K562 (cell line): ENCODE data around the gene SRL. TPM values are rescaled to one million over a fixed set of nuclear protein-coding genes. Genes with fewer than 3 reads are reported as not detected.
"Not testable (repeated sequence)": the region's sequence is repeated elsewhere in the genome, so short reads cannot be mapped to it uniquely, and the experiment has no call there.

Source experiments
- ADNP ChIP-seq: fragments of 200-800 bp; sonication (Bioruptor generic); IDR thresholded peaks from 2 replicates; pipeline ENCODE4 v1.6.1; 2016; ENCODE audit warnings: missing genetic modification characterization, missing compliant biosample characterization
- BCOR ChIP-seq: fragments of 450-650 bp; IDR thresholded peaks from 2 replicates; pipeline ENCODE4 v1.6.1; 2016
- BRD4 ChIP-seq: fragments of 200-600 bp; sonication (generic); IDR thresholded peaks from 2 replicates; pipeline ENCODE4 v1.6.1; 2017; ENCODE audit warnings: inconsistent platforms
- CC2D1A ChIP-seq: fragments of 450-650 bp; IDR thresholded peaks from 2 replicates; pipeline ENCODE4 v1.6.1; 2017; ENCODE audit warnings: mild to moderate bottlenecking
- CHD4 ChIP-seq: fragments of 200-600 bp; sonication (generic); IDR thresholded peaks from 3 replicates; pipeline ENCODE4 v1.6.1; 2012; ENCODE audit warnings: low read depth, mild to moderate bottlenecking, mixed read lengths, low read length, inconsistent platforms; ENCODE audit not compliant: insufficient read depth, insufficient replicate concordance, poor library complexity, severe bottlenecking
- CREB1 ChIP-seq, 2 experiments: sonication (generic) in 1 of 2; formaldehyde crosslinking in 1 of 2; IDR thresholded peaks; 2 replicates each; pipeline versions ENCODE4 v1.6.1 to v1.8.0; 2012 to 2022; ENCODE audit warnings: inconsistent platforms in 1 of 2, mild to moderate bottlenecking in 1 of 2, missing genetic modification reagents in 1 of 2, moderate library complexity in 1 of 2
- HDAC2 ChIP-seq: fragments of 450-650 bp; IDR thresholded peaks from 2 replicates; pipeline ENCODE4 v1.6.1; 2016; ENCODE audit warnings: mild to moderate bottlenecking
- SNIP1 ChIP-seq: fragments of 450-650 bp; IDR thresholded peaks from 2 replicates; pipeline ENCODE4 v1.7.1; 2017; ENCODE audit warnings: low read depth, mild to moderate bottlenecking
- TCF7 ChIP-seq: sonication (generic); IDR thresholded peaks from 2 replicates; pipeline ENCODE4 v1.6.1; 2016; ENCODE audit warnings: antibody characterized with exemption, borderline replicate concordance
- polyA plus RNA-seq, 8 experiments: library from polyadenylated mRNA; depleted of rRNA in 4 of 8; stranded (reverse) in 5 of 8; unstranded in 3 of 8; fragments of >200 nt; fragmentation: Nextera tagmentation in 2 of 8; fragmentation: Illumina TruSeq in 1 of 8; extraction: Ambion mirVana in 2 of 8; extraction: Trizol in 1 of 8; gene quantifications; 2 replicates each; pipeline versions ENCODE4 v1.2.1 to v1.2.3, GENCODE V29; 2011 to 2014; ENCODE audit warnings: inconsistent platforms in 1 of 8, missing spikeins in 1 of 8
- total RNA-seq, 7 experiments: library from RNA; depleted of rRNA in 6 of 7; stranded (reverse); fragments of >200 nt in 6 of 7; fragmentation: Illumina TruSeq in 2 of 7; extraction: Trizol in 2 of 7; gene quantifications; 2 replicates each; pipeline versions ENCODE4 v1.2.1 to v1.2.3, GENCODE V29; 2011 to 2021; ENCODE audit warnings: low replicate concordance in 1 of 7
- TF ChIP-seq, protein P1 (sequence below), 2 experiments: fragments of 450-650 bp in 1 of 2; IDR thresholded peaks; 2 replicates each; pipeline ENCODE4 v1.6.1; 2011 to 2017; ENCODE audit warnings: low read depth in 2 of 2, antibody characterized with exemption in 1 of 2, borderline replicate concordance in 1 of 2, low read length in 1 of 2, mild to moderate bottlenecking in 1 of 2, mixed read lengths in 1 of 2; ENCODE audit not compliant: control insufficient read depth in 1 of 2
- TF ChIP-seq, protein P2 (sequence below): fragments of 450-650 bp; IDR thresholded peaks from 2 replicates; pipeline ENCODE4 v1.6.1; 2016; ENCODE audit warnings: mild to moderate bottlenecking
- TF ChIP-seq, protein P3 (sequence below), 2 experiments: fragments of 450-650 bp in 1 of 2; sonication (generic) in 1 of 2; formaldehyde crosslinking in 1 of 2; IDR thresholded peaks; 2 replicates each; pipeline versions ENCODE4 v1.7.1 to v1.9.0; 2016 to 2022; ENCODE audit warnings: inconsistent platforms in 1 of 2, mild to moderate bottlenecking in 1 of 2, missing genetic modification reagents in 1 of 2

The SRL gene
- total and polyA plus RNA-seq, 9 of the 15 experiments (the other 6 are each of a cell fraction or from before 2014, with no cell fraction given) = 0.01 TPM; not detected in 8

DNA sequence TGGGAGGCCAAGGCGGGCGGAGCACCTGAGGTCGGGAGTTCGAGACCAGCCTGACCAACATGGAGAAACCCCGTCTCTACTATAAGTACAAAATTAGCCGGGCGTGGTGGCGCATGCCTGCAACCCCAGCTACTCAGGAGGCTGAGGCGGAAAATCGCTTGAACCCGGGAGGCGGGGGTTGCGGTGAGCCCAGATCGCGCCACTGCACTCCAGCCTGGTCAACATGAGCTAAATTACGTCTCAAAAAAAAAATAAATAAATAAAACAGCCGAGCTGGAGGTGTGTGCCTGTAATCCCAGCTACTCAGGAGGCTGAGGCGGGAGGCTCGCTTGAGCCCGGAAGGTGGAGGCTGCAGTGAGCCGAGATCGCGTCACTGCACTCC, 11.1 kb upstream of the SRL start (continued):
- TF ChIP-seq, protein P1, sequence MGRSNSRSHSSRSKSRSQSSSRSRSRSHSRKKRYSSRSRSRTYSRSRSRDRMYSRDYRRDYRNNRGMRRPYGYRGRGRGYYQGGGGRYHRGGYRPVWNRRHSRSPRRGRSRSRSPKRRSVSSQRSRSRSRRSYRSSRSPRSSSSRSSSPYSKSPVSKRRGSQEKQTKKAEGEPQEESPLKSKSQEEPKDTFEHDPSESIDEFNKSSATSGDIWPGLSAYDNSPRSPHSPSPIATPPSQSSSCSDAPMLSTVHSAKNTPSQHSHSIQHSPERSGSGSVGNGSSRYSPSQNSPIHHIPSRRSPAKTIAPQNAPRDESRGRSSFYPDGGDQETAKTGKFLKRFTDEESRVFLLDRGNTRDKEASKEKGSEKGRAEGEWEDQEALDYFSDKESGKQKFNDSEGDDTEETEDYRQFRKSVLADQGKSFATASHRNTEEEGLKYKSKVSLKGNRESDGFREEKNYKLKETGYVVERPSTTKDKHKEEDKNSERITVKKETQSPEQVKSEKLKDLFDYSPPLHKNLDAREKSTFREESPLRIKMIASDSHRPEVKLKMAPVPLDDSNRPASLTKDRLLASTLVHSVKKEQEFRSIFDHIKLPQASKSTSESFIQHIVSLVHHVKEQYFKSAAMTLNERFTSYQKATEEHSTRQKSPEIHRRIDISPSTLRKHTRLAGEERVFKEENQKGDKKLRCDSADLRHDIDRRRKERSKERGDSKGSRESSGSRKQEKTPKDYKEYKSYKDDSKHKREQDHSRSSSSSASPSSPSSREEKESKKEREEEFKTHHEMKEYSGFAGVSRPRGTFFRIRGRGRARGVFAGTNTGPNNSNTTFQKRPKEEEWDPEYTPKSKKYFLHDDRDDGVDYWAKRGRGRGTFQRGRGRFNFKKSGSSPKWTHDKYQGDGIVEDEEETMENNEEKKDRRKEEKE (IDR thresholded peaks at IDR 0.05; ENCODE audit: borderline replicate concordance in 1 of 2, control insufficient read depth in 1 of 2, low read depth in 2 of 2, low read length in 1 of 2) = 0 out of 4 replicates have a peak, but pooled peaks of 1 of the 2 experiments have one; percentile 39
- TF ChIP-seq SNIP1 (peak; percentile 82), CC2D1A (peak; percentile 74; the same call in 1 of the 2 replicates), CHD4 (peak; percentile 37), BCOR (peak; percentile 98), CREB1 (CRISPR knock-in tag; IDR thresholded peaks at IDR 0.05) (peak; percentile 59; the same call in 1 of the 2 replicates), BRD4 (peak; percentile 38; the same call in 1 of the 2 replicates), ADNP (tag) (peak; percentile 93), HDAC2 (peak; percentile 91; the same call in 1 of the 2 replicates), TCF7 (0 out of 2 replicates have a peak, but pooled peaks have one; percentile 55)
- TF ChIP-seq, protein P2, sequence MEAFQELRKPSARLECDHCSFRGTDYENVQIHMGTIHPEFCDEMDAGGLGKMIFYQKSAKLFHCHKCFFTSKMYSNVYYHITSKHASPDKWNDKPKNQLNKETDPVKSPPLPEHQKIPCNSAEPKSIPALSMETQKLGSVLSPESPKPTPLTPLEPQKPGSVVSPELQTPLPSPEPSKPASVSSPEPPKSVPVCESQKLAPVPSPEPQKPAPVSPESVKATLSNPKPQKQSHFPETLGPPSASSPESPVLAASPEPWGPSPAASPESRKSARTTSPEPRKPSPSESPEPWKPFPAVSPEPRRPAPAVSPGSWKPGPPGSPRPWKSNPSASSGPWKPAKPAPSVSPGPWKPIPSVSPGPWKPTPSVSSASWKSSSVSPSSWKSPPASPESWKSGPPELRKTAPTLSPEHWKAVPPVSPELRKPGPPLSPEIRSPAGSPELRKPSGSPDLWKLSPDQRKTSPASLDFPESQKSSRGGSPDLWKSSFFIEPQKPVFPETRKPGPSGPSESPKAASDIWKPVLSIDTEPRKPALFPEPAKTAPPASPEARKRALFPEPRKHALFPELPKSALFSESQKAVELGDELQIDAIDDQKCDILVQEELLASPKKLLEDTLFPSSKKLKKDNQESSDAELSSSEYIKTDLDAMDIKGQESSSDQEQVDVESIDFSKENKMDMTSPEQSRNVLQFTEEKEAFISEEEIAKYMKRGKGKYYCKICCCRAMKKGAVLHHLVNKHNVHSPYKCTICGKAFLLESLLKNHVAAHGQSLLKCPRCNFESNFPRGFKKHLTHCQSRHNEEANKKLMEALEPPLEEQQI = 0 out of 2 replicates have a peak, but pooled peaks have one; percentile 49
- TF ChIP-seq, protein P3, sequence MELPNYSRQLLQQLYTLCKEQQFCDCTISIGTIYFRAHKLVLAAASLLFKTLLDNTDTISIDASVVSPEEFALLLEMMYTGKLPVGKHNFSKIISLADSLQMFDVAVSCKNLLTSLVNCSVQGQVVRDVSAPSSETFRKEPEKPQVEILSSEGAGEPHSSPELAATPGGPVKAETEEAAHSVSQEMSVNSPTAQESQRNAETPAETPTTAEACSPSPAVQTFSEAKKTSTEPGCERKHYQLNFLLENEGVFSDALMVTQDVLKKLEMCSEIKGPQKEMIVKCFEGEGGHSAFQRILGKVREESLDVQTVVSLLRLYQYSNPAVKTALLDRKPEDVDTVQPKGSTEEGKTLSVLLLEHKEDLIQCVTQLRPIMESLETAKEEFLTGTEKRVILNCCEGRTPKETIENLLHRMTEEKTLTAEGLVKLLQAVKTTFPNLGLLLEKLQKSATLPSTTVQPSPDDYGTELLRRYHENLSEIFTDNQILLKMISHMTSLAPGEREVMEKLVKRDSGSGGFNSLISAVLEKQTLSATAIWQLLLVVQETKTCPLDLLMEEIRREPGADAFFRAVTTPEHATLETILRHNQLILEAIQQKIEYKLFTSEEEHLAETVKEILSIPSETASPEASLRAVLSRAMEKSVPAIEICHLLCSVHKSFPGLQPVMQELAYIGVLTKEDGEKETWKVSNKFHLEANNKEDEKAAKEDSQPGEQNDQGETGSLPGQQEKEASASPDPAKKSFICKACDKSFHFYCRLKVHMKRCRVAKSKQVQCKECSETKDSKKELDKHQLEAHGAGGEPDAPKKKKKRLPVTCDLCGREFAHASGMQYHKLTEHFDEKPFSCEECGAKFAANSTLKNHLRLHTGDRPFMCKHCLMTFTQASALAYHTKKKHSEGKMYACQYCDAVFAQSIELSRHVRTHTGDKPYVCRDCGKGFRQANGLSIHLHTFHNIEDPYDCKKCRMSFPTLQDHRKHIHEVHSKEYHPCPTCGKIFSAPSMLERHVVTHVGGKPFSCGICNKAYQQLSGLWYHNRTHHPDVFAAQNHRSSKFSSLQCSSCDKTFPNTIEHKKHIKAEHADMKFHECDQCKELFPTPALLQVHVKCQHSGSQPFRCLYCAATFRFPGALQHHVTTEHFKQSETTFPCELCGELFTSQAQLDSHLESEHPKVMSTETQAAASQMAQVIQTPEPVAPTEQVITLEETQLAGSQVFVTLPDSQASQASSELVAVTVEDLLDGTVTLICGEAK (IDR thresholded peaks at IDR 0.05) = peak; percentile 57
- TF ChIP-seq, protein P3 (CRISPR knock-in tag; IDR thresholded peaks at IDR 0.05) = not testable (repeated sequence)
- TF ChIP-seq CREB1 (IDR thresholded peaks at IDR 0.05) = not testable (repeated sequence)
